LNCaP clone FGC (cell line): ENCODE data around the gene ERC1.
A peak's percentile ranks its signal among the peaks of the same experiment; 100 is the strongest.
"Not testable (repeated sequence)": the region's sequence is repeated elsewhere in the genome, so short reads cannot be mapped to it uniquely, and the experiment has no call there.

Source experiments
- DNase-seq: peaks from one replicate; pipeline ENCODE4 v3.0.0-alpha.2; 2011; ENCODE audit warnings: low read depth
- H3K4me3 ChIP-seq: 2 replicates; pipeline ENCODE4 v1.5.1; 2011; ENCODE audit warnings: mild to moderate bottlenecking, low read depth, low read length, control low read depth
- CTCF ChIP-seq: IDR thresholded peaks from 2 replicates; pipeline ENCODE4 v1.5.1; 2012; ENCODE audit warnings: mild to moderate bottlenecking; ENCODE audit not compliant: control insufficient read depth, insufficient read depth; ENCODE audit errors: extremely low read depth

ERC1 gene

GRCh38 chr12:1332327-1332726 lies 341.3 kb downstream of the ERC1 start:
- DNase-seq, result peak; percentile 70
- no peak overlapping the region for H3K4me3 ChIP-seq
- TF ChIP-seq CTCF, result no peak

- H3K4me3 ChIP-seq, result no peak overlapping the region
- no peak for TF ChIP-seq CTCF
- no peak for DNase-seq
Measured at GRCh38 chr12:1338483-1339177, 347.6 kb downstream of the ERC1 start.

DNA sequence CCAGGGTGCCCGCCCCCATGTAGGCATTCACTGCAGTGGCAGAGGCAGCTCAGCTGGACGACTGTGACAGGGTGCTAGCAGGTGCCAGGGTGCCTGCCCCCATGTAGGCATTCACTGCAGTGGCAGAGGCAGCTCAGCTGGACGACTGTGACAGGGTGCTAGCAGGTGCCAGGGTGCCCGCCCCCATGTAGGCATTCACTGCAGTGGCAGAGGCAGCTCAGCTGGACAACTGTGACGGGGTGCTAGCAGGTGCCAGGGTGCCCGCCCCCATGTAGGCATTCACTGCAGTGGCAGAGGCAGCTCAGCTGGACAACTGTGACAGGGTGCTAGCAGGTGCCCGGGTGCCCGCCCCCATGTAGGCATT lies 348.1 kb downstream of the ERC1 start:
- not testable (repeated sequence) for H3K4me3 ChIP-seq, DNase-seq

DNA sequence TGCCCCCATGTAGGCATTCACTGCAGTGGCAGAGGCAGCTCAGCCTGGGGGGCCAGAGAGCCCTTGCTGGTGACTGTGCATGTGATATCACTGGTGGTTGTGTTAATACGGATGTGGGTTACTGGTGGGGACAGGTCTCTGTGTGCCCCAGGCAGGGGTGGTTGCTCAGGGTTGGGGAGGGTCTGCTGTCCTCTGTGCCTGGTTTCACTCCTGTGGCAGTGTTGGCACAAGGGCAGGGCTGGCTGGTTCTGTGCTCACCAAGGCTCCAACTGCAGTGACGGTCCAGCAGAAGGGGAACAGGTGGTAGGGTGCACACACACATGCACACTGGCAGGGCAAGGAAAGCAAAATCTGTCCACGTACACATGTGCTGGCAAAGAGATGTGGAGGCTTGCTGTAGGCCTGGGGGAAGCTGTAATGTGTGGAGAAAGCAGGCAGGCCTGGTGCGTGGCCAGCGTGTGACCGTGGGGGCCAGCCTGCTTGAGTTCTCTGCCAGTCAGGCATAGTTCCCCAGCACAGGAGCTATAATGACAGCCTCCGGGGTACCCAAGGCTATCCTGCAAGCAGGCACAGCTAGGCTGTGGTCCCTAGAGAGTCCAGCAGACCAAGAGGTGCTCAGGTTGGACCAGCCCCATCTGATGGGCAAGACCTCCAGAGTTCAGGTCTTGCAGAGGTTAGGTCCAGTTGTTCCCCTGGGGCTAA lies 348.7 kb downstream of the ERC1 start:
- no peak overlapping the region for H3K4me3 ChIP-seq
- no peak for TF ChIP-seq CTCF
- DNase-seq, result no peak

DNA sequence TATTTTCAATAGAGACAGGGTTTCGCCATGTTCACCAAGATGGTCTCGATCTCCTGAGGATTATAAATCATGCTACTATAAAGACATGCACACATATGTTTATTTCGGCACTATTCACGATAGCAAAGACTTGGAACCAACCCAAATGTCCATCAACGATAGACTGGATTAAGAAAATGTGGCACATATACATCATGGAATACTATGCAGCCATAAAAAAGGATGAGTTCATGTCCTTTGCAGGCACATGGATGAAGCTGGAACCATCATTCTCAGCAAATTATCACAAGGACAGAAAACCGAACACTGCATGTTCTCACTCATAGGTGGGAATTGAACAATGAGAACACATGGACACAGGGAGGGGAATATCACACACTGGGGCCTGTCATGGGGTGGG lies 350.2 kb downstream of the ERC1 start:
- not testable (repeated sequence) for DNase-seq, H3K4me3 ChIP-seq

DNA sequence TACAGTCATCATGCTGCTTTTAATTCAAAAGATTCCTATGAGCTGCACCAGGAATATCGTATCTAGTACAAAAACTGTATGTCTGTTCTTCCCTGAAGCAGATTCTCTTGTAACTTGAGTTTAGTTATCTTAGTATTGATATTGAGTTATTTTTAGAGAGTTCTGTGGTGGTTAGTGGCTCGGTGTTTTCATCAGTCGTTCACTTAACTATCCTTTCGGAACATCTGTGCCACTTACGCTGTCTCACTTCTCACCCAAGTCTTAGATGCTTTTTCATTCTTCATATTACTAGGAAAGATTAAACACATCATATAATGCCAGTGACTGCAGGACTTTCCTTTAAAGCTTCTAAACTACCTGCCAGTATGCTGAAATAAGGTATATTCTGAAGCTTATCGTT lies 352.4 kb downstream of the ERC1 start:
- DNase-seq, result no peak
- TF ChIP-seq CTCF, result no peak

DNA sequence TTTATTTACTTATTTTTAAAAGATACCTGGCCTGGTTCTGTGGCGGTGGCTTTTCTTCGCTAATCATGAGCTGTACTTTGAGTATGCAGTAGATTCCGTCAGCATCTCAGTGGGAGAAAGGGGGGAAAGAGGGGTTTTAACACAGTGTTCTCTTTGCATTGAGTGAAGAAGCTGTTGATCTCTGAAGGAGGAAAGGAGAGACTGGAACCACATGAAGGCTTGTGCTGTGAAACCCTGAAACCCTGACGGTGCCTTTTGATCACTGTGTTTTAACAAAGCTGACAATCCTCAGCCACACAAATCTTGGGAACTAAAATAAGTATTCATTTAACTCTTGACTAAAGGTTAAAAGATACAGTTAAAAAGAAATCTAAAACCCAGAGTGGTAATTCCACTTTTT lies 353.2 kb downstream of the ERC1 start:
- DNase-seq, result no peak
- no peak for TF ChIP-seq CTCF
- no peak overlapping the region for H3K4me3 ChIP-seq

More for the DNA sequence above, 352.4 kb downstream of the ERC1 start:
- H3K4me3 ChIP-seq, result no peak overlapping the region

DNA sequence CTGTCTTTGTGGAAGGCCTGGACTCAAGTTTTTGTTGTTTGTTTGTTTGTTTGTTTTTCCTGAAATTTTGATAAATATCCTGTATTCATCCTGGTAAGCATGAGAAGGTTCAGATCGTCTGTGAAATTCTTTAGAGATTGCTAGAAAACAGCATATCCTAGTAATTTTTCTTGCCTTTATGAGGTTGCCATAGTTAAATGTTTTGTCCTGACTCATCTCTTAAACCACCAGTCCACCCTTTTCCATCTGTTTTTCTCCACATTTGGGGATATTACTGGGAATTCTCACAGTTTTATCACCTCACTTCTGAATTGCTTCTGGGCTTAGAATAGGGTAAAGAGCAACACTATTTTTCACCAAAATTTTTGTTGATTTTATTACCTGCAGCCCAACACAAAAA lies 355.1 kb downstream of the ERC1 start:
- no peak for TF ChIP-seq CTCF

More for the DNA sequence above, 355.1 kb downstream of the ERC1 start:
- no peak for DNase-seq
- H3K4me3 ChIP-seq, result no peak overlapping the region
